ENCODE results near the gene ADGRE1.

DNA sequence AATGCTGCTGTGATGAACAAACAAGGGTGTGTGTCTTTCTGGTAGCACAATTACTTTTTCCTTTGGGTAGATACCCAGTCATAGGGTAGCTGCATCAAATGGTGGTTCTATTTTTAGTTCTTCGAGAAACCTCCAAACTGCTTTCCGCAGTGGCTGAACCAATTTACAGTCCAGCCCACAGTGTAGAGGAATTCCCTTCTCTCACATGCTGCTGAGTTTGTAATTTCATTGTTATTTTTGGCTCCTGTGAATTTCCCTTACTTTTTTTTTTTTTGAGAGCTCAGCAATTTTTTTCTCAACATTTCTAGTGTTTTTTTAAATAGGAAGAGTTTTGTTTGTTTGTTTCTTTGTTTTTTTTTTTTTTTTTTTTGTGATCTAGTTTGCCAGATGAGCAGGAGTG is 37.5 kb upstream of the ADGRE1 start:
- TF ChIP-seq, protein P1, sequence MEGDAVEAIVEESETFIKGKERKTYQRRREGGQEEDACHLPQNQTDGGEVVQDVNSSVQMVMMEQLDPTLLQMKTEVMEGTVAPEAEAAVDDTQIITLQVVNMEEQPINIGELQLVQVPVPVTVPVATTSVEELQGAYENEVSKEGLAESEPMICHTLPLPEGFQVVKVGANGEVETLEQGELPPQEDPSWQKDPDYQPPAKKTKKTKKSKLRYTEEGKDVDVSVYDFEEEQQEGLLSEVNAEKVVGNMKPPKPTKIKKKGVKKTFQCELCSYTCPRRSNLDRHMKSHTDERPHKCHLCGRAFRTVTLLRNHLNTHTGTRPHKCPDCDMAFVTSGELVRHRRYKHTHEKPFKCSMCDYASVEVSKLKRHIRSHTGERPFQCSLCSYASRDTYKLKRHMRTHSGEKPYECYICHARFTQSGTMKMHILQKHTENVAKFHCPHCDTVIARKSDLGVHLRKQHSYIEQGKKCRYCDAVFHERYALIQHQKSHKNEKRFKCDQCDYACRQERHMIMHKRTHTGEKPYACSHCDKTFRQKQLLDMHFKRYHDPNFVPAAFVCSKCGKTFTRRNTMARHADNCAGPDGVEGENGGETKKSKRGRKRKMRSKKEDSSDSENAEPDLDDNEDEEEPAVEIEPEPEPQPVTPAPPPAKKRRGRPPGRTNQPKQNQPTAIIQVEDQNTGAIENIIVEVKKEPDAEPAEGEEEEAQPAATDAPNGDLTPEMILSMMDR (conservative IDR thresholded peaks at IDR 0.05; ENCODE audit: low read depth, low read length) = no peak
- no peak for TF ChIP-seq POLR2A (IDR thresholded peaks at IDR 0.05; ENCODE audit: low read depth, low read length)
